Skin of body (tissue), 2 donors: ENCODE data around the gene SH2D2A. TPM values are rescaled to one million over a fixed set of nuclear protein-coding genes. Genes with fewer than 3 reads are reported as not detected.

Source experiments
- DNase-seq: peaks from one replicate; lab custom pipeline; 2025; lab: John Stamatoyannopoulos, UW
- total RNA-seq: library from RNA; depleted of rRNA; stranded (reverse); fragments of >200 nt; gene quantifications from one replicate; pipeline ENCODE4 v1.2.3, GENCODE V29; 2014

SH2D2A gene
- total RNA-seq, 1 donor from 2014 or later: 0.89 TPM

GRCh38 chr1:156803086-156803851 is 13.4 kb downstream of the SH2D2A start:
- DNase-seq: no peak

- DNase-seq: no peak
These were observed 14.2 kb downstream of the SH2D2A start for GRCh38 chr1:156802421-156802935.

- peak; percentile 46 for DNase-seq
These were observed 15.1 kb downstream of the SH2D2A start for GRCh38 chr1:156801409-156802121.

GRCh38 chr1:156797212-156797871 is 19.3 kb downstream of the SH2D2A start:
- DNase-seq: peak; percentile 22

- no peak for DNase-seq
These were observed 20.1 kb downstream of the SH2D2A start for GRCh38 chr1:156796340-156797097.

GRCh38 chr1:156795787-156796186 is 20.9 kb downstream of the SH2D2A start:
- DNase-seq: no peak

- DNase-seq: no peak
These were observed 21.3 kb downstream of the SH2D2A start for GRCh38 chr1:156795374-156795733.

- no peak for DNase-seq
These were observed 21.9 kb downstream of the SH2D2A start for GRCh38 chr1:156794506-156795373.

- no peak for DNase-seq
These were observed 26.9 kb downstream of the SH2D2A start for GRCh38 chr1:156789621-156790318.

- DNase-seq: no peak
These were observed 28.5 kb downstream of the SH2D2A start for GRCh38 chr1:156788136-156788535.

- DNase-seq: no peak
These were observed 30.0 kb downstream of the SH2D2A start for GRCh38 chr1:156786640-156787039.

- DNase-seq: no peak
These were observed 31.2 kb downstream of the SH2D2A start for GRCh38 chr1:156785458-156785857.

- DNase-seq: no peak
These were observed 35.0 kb downstream of the SH2D2A start for GRCh38 chr1:156781585-156782186.

- DNase-seq: no peak
These were observed 39.1 kb downstream of the SH2D2A start for GRCh38 chr1:156777573-156777972.

GRCh38 chr1:156776942-156777341 is 39.7 kb downstream of the SH2D2A start:
- DNase-seq: no peak

- DNase-seq: no peak
These were observed 40.8 kb downstream of the SH2D2A start for GRCh38 chr1:156775799-156776198.

GRCh38 chr1:156773607-156774006 is 43.0 kb downstream of the SH2D2A start:
- no peak for DNase-seq

- no peak for DNase-seq
These were observed 43.7 kb downstream of the SH2D2A start for GRCh38 chr1:156772728-156773497.

- DNase-seq: no peak
These were observed 44.4 kb downstream of the SH2D2A start for GRCh38 chr1:156772222-156772621.
